Endodermal cell (in vitro differentiated cells): ENCODE results near the gene TRPM3. TPM values are rescaled to one million over a fixed set of nuclear protein-coding genes. Genes with fewer than 3 reads are reported as not detected.

ENCODE experiments used
- DNase-seq: peaks from one replicate; pipeline ENCODE4 v3.0.0-alpha.2; 2017
- H3K27ac ChIP-seq: 2 replicates; pipeline ENCODE4 v1.5.1; 2013; ENCODE audit warnings: mild to moderate bottlenecking, low read depth, low read length, moderate library complexity
- H3K27me3 ChIP-seq: 2 replicates; pipeline ENCODE4 v1.6.1; 2013; ENCODE audit warnings: mild to moderate bottlenecking, low read length, moderate library complexity; ENCODE audit not compliant: insufficient read depth, control insufficient read depth, poor library complexity, severe bottlenecking
- H3K36me3 ChIP-seq: 2 replicates; pipeline ENCODE4 v1.7.0; 2013; ENCODE audit warnings: mild to moderate bottlenecking, low read length, moderate library complexity; ENCODE audit not compliant: control insufficient read depth, insufficient read depth
- H3K4me1 ChIP-seq: one replicate; pipeline ENCODE4 v1.7.0; 2013; ENCODE audit warnings: low read length; ENCODE audit not compliant: control insufficient read depth, insufficient read depth
- H3K4me3 ChIP-seq: 2 replicates; pipeline ENCODE4 v1.5.1; 2013; ENCODE audit warnings: mild to moderate bottlenecking, low read length, moderate library complexity
- H3K9ac ChIP-seq: 2 replicates; pipeline ENCODE4 v1.6.1; 2013; ENCODE audit warnings: mild to moderate bottlenecking, low read length, moderate library complexity; ENCODE audit not compliant: poor library complexity, severe bottlenecking; ENCODE audit errors: extremely low read depth
- H3K9me3 ChIP-seq: 2 replicates; pipeline ENCODE4 v1.6.1; 2013; ENCODE audit warnings: mild to moderate bottlenecking, low read length, moderate library complexity; ENCODE audit not compliant: control insufficient read depth
- H3K27ac Mint-ChIP-seq: 2 replicates; pipeline ENCODE4 v1.8.0; 2020; ENCODE audit warnings: mixed read lengths
- H3K27me3 Mint-ChIP-seq: 2 replicates; pipeline ENCODE4 v1.8.0; 2021; ENCODE audit warnings: mild to moderate bottlenecking, mixed read lengths; ENCODE audit not compliant: insufficient read depth
- H3K36me3 Mint-ChIP-seq: 2 replicates; pipeline ENCODE4 v1.8.0; 2020; ENCODE audit warnings: low read depth, mixed read lengths
- H3K4me1 Mint-ChIP-seq: 2 replicates; pipeline ENCODE4 v1.8.0; 2020; ENCODE audit warnings: mixed read lengths
- H3K4me3 Mint-ChIP-seq: 2 replicates; pipeline ENCODE4 v1.8.0; 2020; ENCODE audit warnings: mild to moderate bottlenecking, moderate library complexity, mixed read lengths
- H3K9me3 Mint-ChIP-seq: 2 replicates; pipeline ENCODE4 v1.8.0; 2020; ENCODE audit warnings: mild to moderate bottlenecking, mixed read lengths
- CTCF ChIP-seq: fragments of 200-600 bp; sonication (generic); conservative IDR thresholded peaks from 2 replicates; pipeline ENCODE4 v1.5.0; 2021; ENCODE audit warnings: antibody characterized with exemption, mild to moderate bottlenecking
- WGBS, 2 experiments: methylation state at CpG; one replicate each; pipeline versions ENCODE4 v1.1.5 to v1.1.7; 2013; ENCODE audit warnings: missing lambda C conversion rate in 2 of 2, mixed read lengths in 1 of 2; ENCODE audit not compliant: insufficient coverage in 1 of 2, insufficient read length in 1 of 2; 5-methylcytosine and 5-hydroxymethylcytosine counted together
- total RNA-seq, 2 donors: library from RNA; stranded (reverse); fragmentation: NEBNext Ultra II Directional in 1 of 2; extraction: Animal tissue kit (Norgen Biotek cat#: 25700) in 1 of 2; gene quantifications; 2 replicates in 1 of 2; 3 replicates in 1 of 2; pipeline ENCODE4 v1.2.1, GENCODE V29; 2021

TRPM3 gene
- total RNA-seq, 2 donors from 2014 or later = 1.8 to 2.5 TPM

- TF ChIP-seq CTCF = peak; percentile 93
- Mint-ChIP-seq H3K4me3 (no peak overlapping the region), H3K9me3 (peaks cover 5% of the 10 kb centered on the region), H3K27ac (peak overlapping the region; percentile 49), H3K27me3 (no peaks in the 10 kb centered on the region), H3K36me3 (no peaks in the 10 kb centered on the region), H3K4me1 (peaks cover 16% of the 10 kb centered on the region)
- Histone ChIP-seq H3K36me3 (no peaks in the 10 kb centered on the region), H3K9ac (no peak overlapping the region), H3K27ac (no peak overlapping the region), H3K4me3 (no peak overlapping the region), H3K9me3 (no peaks in the 10 kb centered on the region), H3K27me3 (no peaks in the 10 kb centered on the region), H3K4me1 (peaks cover 12% of the 10 kb centered on the region)
- WGBS, 2 experiments = 61 to 81% methylated on average over 7 to 13 of the region's 15 CpGs
- peak; percentile 71 for DNase-seq
These were observed 481.3 kb downstream of the TRPM3 start for GRCh38 chr9:70639853-70640814.

GRCh38 chr9:70635790-70636189 is 485.6 kb downstream of the TRPM3 start:
- H3K36me3 Mint-ChIP-seq = no peaks in the 10 kb centered on the region
- H3K9me3 ChIP-seq = no peaks in the 10 kb centered on the region
- no peaks in the 10 kb centered on the region for H3K27me3 ChIP-seq
- no peak for DNase-seq
- peaks cover 6% of the 10 kb centered on the region for H3K4me1 Mint-ChIP-seq
- H3K4me1 ChIP-seq = no peaks in the 10 kb centered on the region
- H3K27me3 Mint-ChIP-seq = no peaks in the 10 kb centered on the region
- H3K9ac ChIP-seq = no peak overlapping the region
- no peaks in the 10 kb centered on the region for H3K9me3 Mint-ChIP-seq
- H3K4me3 Mint-ChIP-seq = no peak overlapping the region
- WGBS, 2 experiments = 95 to 100% methylated on average over 2 to 3 of the region's 3 CpGs
- H3K27ac ChIP-seq = no peak overlapping the region
- no peak overlapping the region for H3K27ac Mint-ChIP-seq
- no peak for TF ChIP-seq CTCF
- H3K4me3 ChIP-seq = no peak overlapping the region
- H3K36me3 ChIP-seq = no peaks in the 10 kb centered on the region

DNA sequence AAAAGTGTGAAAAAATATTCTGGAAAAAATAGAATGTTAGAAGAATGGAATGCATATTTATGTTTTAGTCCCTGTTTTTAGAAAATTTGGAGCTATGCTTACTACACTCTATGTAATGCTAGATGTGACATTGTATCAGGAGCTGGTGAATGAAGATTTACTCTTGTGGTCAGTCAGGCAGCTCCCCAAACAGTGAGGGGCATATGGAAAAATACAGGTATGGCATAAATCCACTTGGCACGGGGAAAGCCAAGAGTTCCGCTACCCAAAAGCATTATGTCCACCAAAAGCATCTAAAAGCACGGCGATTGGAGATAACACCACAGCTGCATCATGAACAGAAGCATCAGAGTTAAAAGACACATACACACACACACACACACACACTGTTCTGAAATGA is 486.7 kb downstream of the TRPM3 start:
- Mint-ChIP-seq H3K9me3 (no peaks in the 10 kb centered on the region), H3K4me1 (peaks cover 4% of the 10 kb centered on the region), H3K27me3 (no peaks in the 10 kb centered on the region), H3K36me3 (no peaks in the 10 kb centered on the region), H3K4me3 (no peak overlapping the region), H3K27ac (no peak overlapping the region)
- no peak for TF ChIP-seq CTCF
- no peaks in the 10 kb centered on the region for H3K36me3 ChIP-seq
- no peaks in the 10 kb centered on the region for H3K9me3 ChIP-seq
- no peak overlapping the region for H3K27ac ChIP-seq
- no peaks in the 10 kb centered on the region for H3K4me1 ChIP-seq
- no peak overlapping the region for H3K9ac ChIP-seq
- H3K27me3 ChIP-seq = no peaks in the 10 kb centered on the region
- no peak overlapping the region for H3K4me3 ChIP-seq
- WGBS, 2 experiments = 96 to 100% methylated on average over 1 to 4 of the region's 4 CpGs
- DNase-seq = no peak
